Thymus (tissue), 2 donors: ENCODE data around the gene AZI2. TPM values are rescaled to one million over a fixed set of nuclear protein-coding genes. Genes with fewer than 3 reads are reported as not detected.

Experiments
- polyA plus RNA-seq: library from polyadenylated mRNA; stranded (reverse); fragments of 200-250 nt; gene quantifications from one replicate; pipeline ENCODE4 v1.2.3, GENCODE V29; 2013
- total RNA-seq: library from RNA; stranded (reverse); fragments of 120-200 nt; gene quantifications from one replicate; pipeline ENCODE4 v1.2.4, GENCODE V29; 2013
- donor health status: healthy.

Gene AZI2
- total and polyA plus RNA-seq, 2 donors, result 40.3 to 77.5 TPM

Other genes starting within 250 kb of the AZI2 start
- 17.6 TPM for gene CMC1, start 107.2 kb downstream of the AZI2 start, total RNA-seq
- 51.7 TPM for gene CMC1, start 107.2 kb downstream of the AZI2 start, polyA plus RNA-seq
- gene ZCWPW2, start 103 bp downstream of the AZI2 start, total RNA-seq, result 0.24 TPM
- gene ZCWPW2, start 103 bp downstream of the AZI2 start, polyA plus RNA-seq, result 1.4 TPM